ENCODE measurements around the gene PLB1. TPM values are rescaled to one million over a fixed set of nuclear protein-coding genes. Genes with fewer than 3 reads are reported as not detected.

Gene PLB1
- polyA plus RNA-seq, 3 donors, result 20.2 to 35.8 (median 23.9) TPM

DNA sequence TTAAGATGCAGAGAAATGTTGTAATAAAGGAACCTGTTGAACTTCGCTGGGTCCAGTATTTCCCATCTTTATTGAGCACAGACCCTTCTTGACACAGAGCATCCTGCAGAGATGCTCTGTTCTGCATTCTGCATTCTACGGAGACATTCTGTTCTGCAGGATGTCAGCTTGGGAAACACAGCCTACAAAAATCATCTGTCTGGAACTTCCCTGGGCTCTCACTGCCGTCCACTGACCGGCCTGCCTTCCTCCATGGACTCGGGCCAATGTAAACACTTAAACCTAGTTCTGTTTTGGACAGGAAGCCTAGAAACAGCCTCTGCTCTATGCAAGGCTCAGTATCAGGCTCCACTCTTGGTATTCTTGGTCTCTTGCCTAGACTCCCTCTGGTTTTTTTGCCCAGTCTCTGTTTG is 165.7 kb downstream of the PLB1 start:
- DNase-seq, result no peak
- Histone ChIP-seq H3K36me3 (replicated peaks in 1 of 2; ENCODE audit: control insufficient read depth in 1 of 2, insufficient read depth in 2 of 2, low read length in 2 of 2) (no peaks in the 10 kb centered on the region), H2AFZ (ENCODE audit: insufficient read depth, low read depth, low read length, poor library complexity, severe bottlenecking) (no peak overlapping the region), H3K9me3 (replicated peaks in 1 of 2; ENCODE audit: control insufficient read depth in 1 of 2, insufficient read depth in 1 of 2, low read length in 2 of 2) (no peaks in the 10 kb centered on the region), H3K79me2 (ENCODE audit: insufficient read depth, low read length) (no peaks in the 10 kb centered on the region), H3K4me1 (ENCODE audit: control insufficient read depth in 1 of 2, insufficient read depth in 2 of 2, low read length in 2 of 2) (no peaks in the 10 kb centered on the region), H4K20me1 (ENCODE audit: insufficient read depth, low read length) (no peaks in the 10 kb centered on the region), H3K27me3 (ENCODE audit: control insufficient read depth in 2 of 2, insufficient read depth in 2 of 2, low read length in 2 of 2) (no peaks in the 10 kb centered on the region), H3K4me2 (replicated peaks; ENCODE audit: extremely low read depth, low read length, poor library complexity, severe bottlenecking) (no peak overlapping the region), H3K9ac (ENCODE audit: insufficient read depth, low read length, poor library complexity, severe bottlenecking) (no peak overlapping the region), H3K4me3 (replicated peaks in 1 of 3; ENCODE audit: low read depth in 2 of 3, low read length in 3 of 3) (no peak overlapping the region), H3K27ac (ENCODE audit: low read depth in 1 of 2, low read length in 2 of 2) (no peak overlapping the region)
- peaks cover 0 to 2% (median 0%) of the 10 kb centered on the region in 3 donors for H3K27me3 Mint-ChIP-seq (ENCODE audit: low read depth in 3 of 3)
- no peaks in the 10 kb centered on the region for H3K36me3 Mint-ChIP-seq
- no peak overlapping the region for H3K27ac Mint-ChIP-seq
- TF ChIP-seq, protein P1, sequence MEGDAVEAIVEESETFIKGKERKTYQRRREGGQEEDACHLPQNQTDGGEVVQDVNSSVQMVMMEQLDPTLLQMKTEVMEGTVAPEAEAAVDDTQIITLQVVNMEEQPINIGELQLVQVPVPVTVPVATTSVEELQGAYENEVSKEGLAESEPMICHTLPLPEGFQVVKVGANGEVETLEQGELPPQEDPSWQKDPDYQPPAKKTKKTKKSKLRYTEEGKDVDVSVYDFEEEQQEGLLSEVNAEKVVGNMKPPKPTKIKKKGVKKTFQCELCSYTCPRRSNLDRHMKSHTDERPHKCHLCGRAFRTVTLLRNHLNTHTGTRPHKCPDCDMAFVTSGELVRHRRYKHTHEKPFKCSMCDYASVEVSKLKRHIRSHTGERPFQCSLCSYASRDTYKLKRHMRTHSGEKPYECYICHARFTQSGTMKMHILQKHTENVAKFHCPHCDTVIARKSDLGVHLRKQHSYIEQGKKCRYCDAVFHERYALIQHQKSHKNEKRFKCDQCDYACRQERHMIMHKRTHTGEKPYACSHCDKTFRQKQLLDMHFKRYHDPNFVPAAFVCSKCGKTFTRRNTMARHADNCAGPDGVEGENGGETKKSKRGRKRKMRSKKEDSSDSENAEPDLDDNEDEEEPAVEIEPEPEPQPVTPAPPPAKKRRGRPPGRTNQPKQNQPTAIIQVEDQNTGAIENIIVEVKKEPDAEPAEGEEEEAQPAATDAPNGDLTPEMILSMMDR (IDR thresholded peaks at IDR 0.05), result no peak
- H3K4me1 Mint-ChIP-seq, result peaks cover 5% of the 10 kb centered on the region
- WGBS (ENCODE audit: insufficient coverage), result 75% methylated on average over 4 of the region's 5 CpGs
- intact Hi-C loops (cut with micrococcal nuclease), result loop anchor here in 1 of 2 donors (5.0 kb wide), 1 partner anchor 36 kb away; no protein-coding TSS in a partner anchor
- H3K9me3 Mint-ChIP-seq, result peaks cover 0 to 2% (median 0%) of the 10 kb centered on the region in 7 donors
- no peak overlapping the region for H3K4me3 Mint-ChIP-seq

DNA sequence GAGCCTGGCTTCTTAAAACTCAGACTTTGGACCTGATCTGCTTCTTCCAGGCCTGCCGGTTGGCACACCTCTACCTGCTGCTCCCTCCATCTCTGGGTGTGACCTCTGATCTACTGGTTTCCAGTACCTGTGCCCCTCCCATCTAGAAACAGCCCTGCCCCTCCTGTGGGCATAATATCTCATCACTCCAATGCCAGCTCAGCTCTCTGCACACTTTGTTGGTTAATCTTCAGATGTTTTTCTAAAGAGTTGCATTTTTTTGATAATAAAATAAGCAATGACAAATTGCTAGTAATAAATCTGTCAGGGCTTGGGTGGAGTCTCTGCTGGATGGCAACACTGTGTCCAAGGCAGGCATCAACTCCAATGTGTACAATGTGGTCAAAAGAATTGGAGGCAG is 166.2 kb downstream of the PLB1 start:
- no peaks in the 10 kb centered on the region for H3K36me3 Mint-ChIP-seq
- Histone ChIP-seq H3K27me3 (ENCODE audit: control insufficient read depth in 2 of 2, insufficient read depth in 2 of 2, low read length in 2 of 2) (no peaks in the 10 kb centered on the region), H3K4me3 (replicated peaks in 1 of 3; ENCODE audit: low read depth in 2 of 3, low read length in 3 of 3) (no peak overlapping the region), H2AFZ (ENCODE audit: insufficient read depth, low read depth, low read length, poor library complexity, severe bottlenecking) (no peak overlapping the region), H3K4me2 (replicated peaks; ENCODE audit: extremely low read depth, low read length, poor library complexity, severe bottlenecking) (no peak overlapping the region), H3K9ac (ENCODE audit: insufficient read depth, low read length, poor library complexity, severe bottlenecking) (no peak overlapping the region), H3K36me3 (replicated peaks in 1 of 2; ENCODE audit: control insufficient read depth in 1 of 2, insufficient read depth in 2 of 2, low read length in 2 of 2) (no peaks in the 10 kb centered on the region), H3K79me2 (ENCODE audit: insufficient read depth, low read length) (no peaks in the 10 kb centered on the region), H4K20me1 (ENCODE audit: insufficient read depth, low read length) (no peaks in the 10 kb centered on the region), H3K9me3 (replicated peaks in 1 of 2; ENCODE audit: control insufficient read depth in 1 of 2, insufficient read depth in 1 of 2, low read length in 2 of 2) (no peaks in the 10 kb centered on the region), H3K27ac (ENCODE audit: low read depth in 1 of 2, low read length in 2 of 2) (no peak overlapping the region), H3K4me1 (ENCODE audit: control insufficient read depth in 1 of 2, insufficient read depth in 2 of 2, low read length in 2 of 2) (no peaks in the 10 kb centered on the region)
- H3K27me3 Mint-ChIP-seq (ENCODE audit: low read depth in 3 of 3), result peaks cover 0 to 2% (median 0%) of the 10 kb centered on the region in 3 donors
- intact Hi-C loops (cut with micrococcal nuclease), result loop anchor here in 1 of 2 donors (5.0 kb wide), 1 partner anchor 35 kb away; no protein-coding TSS in a partner anchor
- peaks cover 5% of the 10 kb centered on the region for H3K4me1 Mint-ChIP-seq
- TF ChIP-seq, protein P1 (IDR thresholded peaks at IDR 0.05), result no peak
- WGBS (ENCODE audit: insufficient coverage), result 86% methylated on average over 1 of the region's 1 CpG
- DNase-seq, result no peak
- peaks cover 0 to 2% (median 0%) of the 10 kb centered on the region in 7 donors for H3K9me3 Mint-ChIP-seq
- H3K4me3 Mint-ChIP-seq, result no peak overlapping the region
- H3K27ac Mint-ChIP-seq, result peak overlapping the region in 1 of 7 donors; percentile 20
